Measurements from ENCODE around the gene SLC12A7.
"Not testable (repeated sequence)": the region's sequence is repeated elsewhere in the genome, so short reads cannot be mapped to it uniquely, and the experiment has no call there.

SLC12A7 gene

DNA sequence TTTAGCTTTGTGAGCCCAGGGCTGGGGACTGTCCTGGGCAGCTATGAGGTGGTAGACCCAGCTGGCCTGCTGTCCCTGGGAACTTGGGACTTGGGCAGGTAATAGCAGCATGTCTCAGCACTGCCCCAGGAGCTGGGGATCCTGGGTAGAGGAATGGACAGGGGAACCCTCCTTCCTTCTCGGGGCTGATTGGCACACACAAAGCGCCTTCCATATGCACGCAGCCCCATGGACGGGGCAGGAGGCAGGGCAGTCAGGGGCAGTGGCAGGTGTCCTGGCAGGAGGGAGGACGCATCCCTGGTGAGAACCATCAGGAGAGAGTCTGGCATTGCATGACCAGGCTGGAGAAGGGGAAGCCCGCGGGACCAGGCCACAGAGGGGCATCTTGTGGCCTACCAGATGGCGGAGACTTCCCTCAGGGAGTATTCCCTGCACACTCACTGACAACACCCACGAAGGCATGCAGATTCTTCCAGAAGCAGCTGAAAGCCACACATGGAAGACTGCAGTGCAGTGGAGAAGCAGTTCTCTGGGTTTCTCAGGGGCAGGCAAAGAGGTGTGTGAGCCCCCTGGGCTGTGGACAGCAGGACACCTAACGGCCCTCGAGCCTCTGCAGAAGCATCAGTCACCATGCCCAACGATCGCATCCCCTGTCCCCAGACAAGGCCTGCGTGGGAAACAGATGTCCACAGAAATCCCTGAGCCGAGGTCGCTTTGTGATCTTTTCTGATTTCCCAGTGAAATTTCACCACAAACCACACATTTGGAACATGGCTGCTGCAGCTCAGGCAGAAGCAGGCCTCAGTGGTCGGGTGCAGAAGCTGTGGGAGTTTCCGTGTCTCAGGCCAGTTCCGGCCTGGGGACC lies 110.2 kb downstream of the SLC12A7 start:
- CTCF ChIA-PET: no interaction called here
- TF ChIP-seq, protein P1, sequence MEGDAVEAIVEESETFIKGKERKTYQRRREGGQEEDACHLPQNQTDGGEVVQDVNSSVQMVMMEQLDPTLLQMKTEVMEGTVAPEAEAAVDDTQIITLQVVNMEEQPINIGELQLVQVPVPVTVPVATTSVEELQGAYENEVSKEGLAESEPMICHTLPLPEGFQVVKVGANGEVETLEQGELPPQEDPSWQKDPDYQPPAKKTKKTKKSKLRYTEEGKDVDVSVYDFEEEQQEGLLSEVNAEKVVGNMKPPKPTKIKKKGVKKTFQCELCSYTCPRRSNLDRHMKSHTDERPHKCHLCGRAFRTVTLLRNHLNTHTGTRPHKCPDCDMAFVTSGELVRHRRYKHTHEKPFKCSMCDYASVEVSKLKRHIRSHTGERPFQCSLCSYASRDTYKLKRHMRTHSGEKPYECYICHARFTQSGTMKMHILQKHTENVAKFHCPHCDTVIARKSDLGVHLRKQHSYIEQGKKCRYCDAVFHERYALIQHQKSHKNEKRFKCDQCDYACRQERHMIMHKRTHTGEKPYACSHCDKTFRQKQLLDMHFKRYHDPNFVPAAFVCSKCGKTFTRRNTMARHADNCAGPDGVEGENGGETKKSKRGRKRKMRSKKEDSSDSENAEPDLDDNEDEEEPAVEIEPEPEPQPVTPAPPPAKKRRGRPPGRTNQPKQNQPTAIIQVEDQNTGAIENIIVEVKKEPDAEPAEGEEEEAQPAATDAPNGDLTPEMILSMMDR (IDR thresholded peaks at IDR 0.05; ENCODE audit: insufficient read depth, low read length, missing control alignments): no peak
- POLR2A ChIA-PET: no interaction called here
- DNase-seq (ENCODE audit: low read depth, low spot score): no peak
- H3K4me3 ChIP-seq (ENCODE audit: low read depth, low read length): no peak overlapping the region

DNA sequence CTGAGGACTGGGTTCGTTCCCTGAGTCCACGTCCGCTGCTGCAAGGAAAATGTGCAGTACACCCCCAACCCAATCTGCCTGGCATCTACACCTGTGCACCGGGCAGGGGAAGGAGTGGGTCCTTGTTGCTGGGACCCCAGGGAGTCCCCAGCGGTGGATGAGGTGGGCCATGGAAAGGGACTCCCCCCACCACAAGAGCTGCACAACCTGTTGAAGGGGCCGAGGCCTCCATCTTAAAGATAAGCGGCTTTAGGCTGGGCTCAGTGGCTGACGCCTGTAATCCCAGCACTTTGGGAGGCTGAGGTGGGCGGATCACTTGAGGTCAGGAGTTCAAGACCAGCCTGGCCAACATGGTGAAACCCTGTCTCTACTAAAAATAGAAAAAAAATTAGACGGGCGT lies 111.0 kb downstream of the SLC12A7 start:
- DNase-seq (ENCODE audit: low read depth, low spot score); H3K4me3 ChIP-seq (ENCODE audit: low read depth, low read length); POLR2A ChIA-PET; CTCF ChIA-PET: not testable (repeated sequence)
